ENCODE measurements around the gene GAREM2. TPM values are rescaled to one million over a fixed set of nuclear protein-coding genes. Genes with fewer than 3 reads are reported as not detected.

Gene GAREM2
- total and polyA plus RNA-seq, 4 donors: 0.08 to 0.28 (median 0.16) TPM

- no peaks in the 10 kb centered on the region for H3K27me3 ChIP-seq (ENCODE audit: control insufficient read depth in 4 of 4, insufficient read depth in 4 of 4, low read length in 3 of 4)
- H3K4me3 ChIP-seq (ENCODE audit: low read depth in 1 of 3, low read length in 3 of 3): no peak overlapping the region
- no peak overlapping the region for H3K9ac ChIP-seq (ENCODE audit: low read depth in 1 of 2, low read length in 2 of 2)
- H3K27ac ChIP-seq (ENCODE audit: low read depth in 1 of 2, low read length in 2 of 2): no peak overlapping the region
- no peaks in the 10 kb centered on the region for H3K9me3 ChIP-seq (ENCODE audit: control insufficient read depth in 4 of 4, low read length in 3 of 4)
- H3K36me3 ChIP-seq (ENCODE audit: control insufficient read depth in 4 of 4, insufficient read depth in 3 of 4, low read depth in 1 of 4, low read length in 3 of 4): peaks cover 3 to 12% (median 6%) of the 10 kb centered on the region in 4 donors
- 98% methylated on average over 8 of the region's 8 CpGs for WGBS
- no peak for DNase-seq (ENCODE audit: low spot score)
- H3K4me1 ChIP-seq (ENCODE audit: control insufficient read depth in 4 of 4, insufficient read depth in 4 of 4, low read length in 3 of 4): no peaks in the 10 kb centered on the region
- TF ChIP-seq GABPA (IDR thresholded peaks at IDR 0.05 in 1 of 2, conservative IDR thresholded peaks at IDR 0.05 in 1 of 2): no peak
- TF ChIP-seq RXRA (IDR thresholded peaks at IDR 0.05): no peak
These were observed 44.7 kb upstream of the GAREM2 start for GRCh38 chr2:26128176-26128575.

DNA sequence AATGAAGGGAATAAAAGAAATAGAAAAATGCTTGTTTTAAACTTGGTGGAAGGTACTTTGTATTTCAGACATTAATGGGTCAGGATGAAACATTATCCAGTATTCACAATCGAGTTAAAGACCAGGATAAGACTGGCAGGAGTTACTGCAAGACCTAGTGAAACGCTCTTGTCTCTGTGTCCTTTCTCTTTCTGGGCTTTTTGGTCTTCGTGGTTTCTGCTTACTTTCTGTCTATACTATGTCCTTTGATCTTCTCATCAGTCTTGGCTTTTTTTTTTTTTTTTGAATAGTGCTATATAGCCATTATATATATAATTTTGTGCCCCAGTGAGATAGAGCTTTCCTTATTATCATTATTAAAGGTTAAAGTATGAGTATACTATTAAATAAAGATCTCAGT lies 42.1 kb upstream of the GAREM2 start:
- peaks cover 5 to 22% (median 18%) of the 10 kb centered on the region in 4 donors for H3K36me3 ChIP-seq (ENCODE audit: control insufficient read depth in 4 of 4, insufficient read depth in 3 of 4, low read depth in 1 of 4, low read length in 3 of 4)
- no peak overlapping the region for H3K4me3 ChIP-seq (ENCODE audit: low read depth in 1 of 3, low read length in 3 of 3)
- 89% methylated on average over 3 of the region's 3 CpGs for WGBS
- no peak overlapping the region for H3K9ac ChIP-seq (ENCODE audit: low read depth in 1 of 2, low read length in 2 of 2)
- no peak overlapping the region for H3K27ac ChIP-seq (ENCODE audit: low read depth in 1 of 2, low read length in 2 of 2)
- no peaks in the 10 kb centered on the region for H3K4me1 ChIP-seq (ENCODE audit: control insufficient read depth in 4 of 4, insufficient read depth in 4 of 4, low read length in 3 of 4)
- H3K27me3 ChIP-seq (ENCODE audit: control insufficient read depth in 4 of 4, insufficient read depth in 4 of 4, low read length in 3 of 4): no peaks in the 10 kb centered on the region
- TF ChIP-seq NR2F2 (IDR thresholded peaks at IDR 0.05) (no peak), JUND (IDR thresholded peaks at IDR 0.05) (no peak), ZBTB33 (IDR thresholded peaks at IDR 0.05) (no peak)
- H3K9me3 ChIP-seq (ENCODE audit: control insufficient read depth in 4 of 4, low read length in 3 of 4): no peaks in the 10 kb centered on the region
- DNase-seq (ENCODE audit: low spot score): no peak

GRCh38 chr2:26136451-26136850 lies 36.4 kb upstream of the GAREM2 start:
- TF ChIP-seq SP1 (IDR thresholded peaks at IDR 0.05) (no peak), HNF4A (conservative IDR thresholded peaks at IDR 0.05) (no peak), ZBTB33 (IDR thresholded peaks at IDR 0.05) (no peak), GABPA (IDR thresholded peaks at IDR 0.05 in 1 of 2, conservative IDR thresholded peaks at IDR 0.05 in 1 of 2) (no peak), MAX (IDR thresholded peaks at IDR 0.05) (no peak), CTCF (IDR thresholded peaks at IDR 0.05; ENCODE audit: low read depth, low read length, missing input control) (no peak)
- DNase-seq (ENCODE audit: low spot score): no peak
- no peaks in the 10 kb centered on the region for H3K4me1 ChIP-seq (ENCODE audit: control insufficient read depth in 4 of 4, insufficient read depth in 4 of 4, low read length in 3 of 4)

More at GRCh38 chr2:26136451-26136850, 36.4 kb upstream of the GAREM2 start:
- WGBS: 83% methylated on average over 3 of the region's 3 CpGs
- peaks cover 3 to 19% (median 12%) of the 10 kb centered on the region in 4 donors for H3K36me3 ChIP-seq (ENCODE audit: control insufficient read depth in 4 of 4, insufficient read depth in 3 of 4, low read depth in 1 of 4, low read length in 3 of 4)
- H3K27ac ChIP-seq (ENCODE audit: low read depth in 1 of 2, low read length in 2 of 2): no peak overlapping the region
- H3K4me3 ChIP-seq (ENCODE audit: low read depth in 1 of 3, low read length in 3 of 3): no peak overlapping the region
- H3K9ac ChIP-seq (ENCODE audit: low read depth in 1 of 2, low read length in 2 of 2): no peak overlapping the region
- H3K27me3 ChIP-seq (ENCODE audit: control insufficient read depth in 4 of 4, insufficient read depth in 4 of 4, low read length in 3 of 4): no peaks in the 10 kb centered on the region
- no peaks in the 10 kb centered on the region for H3K9me3 ChIP-seq (ENCODE audit: control insufficient read depth in 4 of 4, low read length in 3 of 4)
